ENCODE measurements around the gene SPRYD7. TPM values are rescaled to one million over a fixed set of nuclear protein-coding genes. Genes with fewer than 3 reads are reported as not detected.
"Not testable (repeated sequence)": the region's sequence is repeated elsewhere in the genome, so short reads cannot be mapped to it uniquely, and the experiment has no call there.

SPRYD7 gene
- total and polyA plus RNA-seq, 4 donors: 3.4 to 8.6 (median 7.1) TPM

GRCh38 chr13:49922301-49922700 is 13.8 kb downstream of the SPRYD7 start:
- no peak for ATAC-seq (ENCODE audit: low FRiP score)
- Histone ChIP-seq H3K4me1 (ENCODE audit: control insufficient read depth in 1 of 2, insufficient read depth in 2 of 2, low read length in 2 of 2) (no peaks in the 10 kb centered on the region), H3K36me3 (ENCODE audit: control insufficient read depth in 1 of 2, insufficient read depth in 2 of 2, low read length in 1 of 2) (peaks cover 3 to 4% of the 10 kb centered on the region in 2 donors), H3K9me3 (ENCODE audit: control insufficient read depth, low read length) (no peaks in the 10 kb centered on the region), H3K27ac (ENCODE audit: low read depth in 1 of 2, low read length in 2 of 2) (no peak overlapping the region), H3K4me3 (ENCODE audit: low read length in 2 of 2) (no peak overlapping the region), H3K27me3 (ENCODE audit: control insufficient read depth in 1 of 2, insufficient read depth in 2 of 2, low read length in 1 of 2) (no peaks in the 10 kb centered on the region)
- no peak for DNase-seq
- intact Hi-C loops (cut with DNase I): no loop called here

GRCh38 chr13:49920969-49921368 is 15.2 kb downstream of the SPRYD7 start:
- H3K27ac ChIP-seq (ENCODE audit: low read depth in 1 of 2, low read length in 2 of 2); H3K27me3 ChIP-seq (ENCODE audit: control insufficient read depth in 1 of 2, insufficient read depth in 2 of 2, low read length in 1 of 2); H3K9me3 ChIP-seq (ENCODE audit: control insufficient read depth, low read length); intact Hi-C loops (cut with DNase I); H3K4me3 ChIP-seq (ENCODE audit: low read length in 2 of 2); H3K36me3 ChIP-seq (ENCODE audit: control insufficient read depth in 1 of 2, insufficient read depth in 2 of 2, low read length in 1 of 2); H3K4me1 ChIP-seq (ENCODE audit: control insufficient read depth in 1 of 2, insufficient read depth in 2 of 2, low read length in 2 of 2); DNase-seq; ATAC-seq (ENCODE audit: low FRiP score): not testable (repeated sequence)
- 95% methylated on average over 4 of the region's 4 CpGs for WGBS, 2 donors

GRCh38 chr13:49918106-49918505 is 18.0 kb downstream of the SPRYD7 start:
- intact Hi-C loops (cut with DNase I); DNase-seq; ATAC-seq (ENCODE audit: low FRiP score); H3K27me3 ChIP-seq (ENCODE audit: control insufficient read depth in 1 of 2, insufficient read depth in 2 of 2, low read length in 1 of 2); H3K27ac ChIP-seq (ENCODE audit: low read depth in 1 of 2, low read length in 2 of 2); H3K4me1 ChIP-seq (ENCODE audit: control insufficient read depth in 1 of 2, insufficient read depth in 2 of 2, low read length in 2 of 2); H3K9me3 ChIP-seq (ENCODE audit: control insufficient read depth, low read length); H3K36me3 ChIP-seq (ENCODE audit: control insufficient read depth in 1 of 2, insufficient read depth in 2 of 2, low read length in 1 of 2); H3K4me3 ChIP-seq (ENCODE audit: low read length in 2 of 2): not testable (repeated sequence)
- WGBS, 2 donors: 95 to 96% methylated on average over 8 of the region's 8 CpGs

GRCh38 chr13:49914947-49915346 is 21.2 kb downstream of the SPRYD7 start:
- no peak for ATAC-seq (ENCODE audit: low FRiP score)
- no peaks in the 10 kb centered on the region for H3K9me3 ChIP-seq (ENCODE audit: control insufficient read depth, low read length)
- no peaks in the 10 kb centered on the region for H3K4me1 ChIP-seq (ENCODE audit: control insufficient read depth in 1 of 2, insufficient read depth in 2 of 2, low read length in 2 of 2)
- H3K27ac ChIP-seq (ENCODE audit: low read depth in 1 of 2, low read length in 2 of 2): no peak overlapping the region
- 90 to 94% methylated on average over 1 of the region's 1 CpG for WGBS, 2 donors
- no peak for DNase-seq
- no peak overlapping the region for H3K4me3 ChIP-seq (ENCODE audit: low read length in 2 of 2)
- H3K36me3 ChIP-seq (ENCODE audit: control insufficient read depth in 1 of 2, insufficient read depth in 2 of 2, low read length in 1 of 2): peaks cover 4 to 6% of the 10 kb centered on the region in 2 donors
- H3K27me3 ChIP-seq (ENCODE audit: control insufficient read depth in 1 of 2, insufficient read depth in 2 of 2, low read length in 1 of 2): no peaks in the 10 kb centered on the region
- intact Hi-C loops (cut with DNase I): no loop called here

- Histone ChIP-seq H3K27ac (ENCODE audit: low read depth in 1 of 2, low read length in 2 of 2) (no peak overlapping the region), H3K9me3 (ENCODE audit: control insufficient read depth, low read length) (no peaks in the 10 kb centered on the region), H3K36me3 (ENCODE audit: control insufficient read depth in 1 of 2, insufficient read depth in 2 of 2, low read length in 1 of 2) (peaks cover 0 to 1% of the 10 kb centered on the region in 2 donors), H3K27me3 (ENCODE audit: control insufficient read depth in 1 of 2, insufficient read depth in 2 of 2, low read length in 1 of 2) (no peaks in the 10 kb centered on the region), H3K4me1 (ENCODE audit: control insufficient read depth in 1 of 2, insufficient read depth in 2 of 2, low read length in 2 of 2) (no peaks in the 10 kb centered on the region), H3K4me3 (ENCODE audit: low read length in 2 of 2) (no peak overlapping the region)
- DNase-seq (no peak), ATAC-seq (ENCODE audit: low FRiP score) (no peak)
- intact Hi-C loops (cut with DNase I): no loop called here
- WGBS, 2 donors: 76 to 80% methylated on average over 5 of the region's 5 CpGs
Observed at GRCh38 chr13:49908637-49909036, 27.5 kb downstream of the SPRYD7 start.

GRCh38 chr13:49904729-49905456 is 31.2 kb downstream of the SPRYD7 start:
- WGBS, 2 donors: 90 to 92% methylated on average over 5 of the region's 5 CpGs
- H3K4me1 ChIP-seq (ENCODE audit: control insufficient read depth in 1 of 2, insufficient read depth in 2 of 2, low read length in 2 of 2): no peaks in the 10 kb centered on the region
- intact Hi-C loops (cut with DNase I): no loop called here
- DNase-seq (no peak), ATAC-seq (ENCODE audit: low FRiP score) (no peak)
- no peaks in the 10 kb centered on the region for H3K27me3 ChIP-seq (ENCODE audit: control insufficient read depth in 1 of 2, insufficient read depth in 2 of 2, low read length in 1 of 2)
- no peak overlapping the region for H3K27ac ChIP-seq (ENCODE audit: low read depth in 1 of 2, low read length in 2 of 2)
- no peaks in the 10 kb centered on the region for H3K9me3 ChIP-seq (ENCODE audit: control insufficient read depth, low read length)
- no peaks in the 10 kb centered on the region for H3K36me3 ChIP-seq (ENCODE audit: control insufficient read depth in 1 of 2, insufficient read depth in 2 of 2, low read length in 1 of 2)
- H3K4me3 ChIP-seq (ENCODE audit: low read length in 2 of 2): no peak overlapping the region

- 90 to 97% methylated on average over 8 of the region's 8 CpGs for WGBS, 2 donors
- H3K27me3 ChIP-seq (ENCODE audit: control insufficient read depth in 1 of 2, insufficient read depth in 2 of 2, low read length in 1 of 2): peaks cover 0 to 1% of the 10 kb centered on the region in 2 donors
- no peaks in the 10 kb centered on the region for H3K36me3 ChIP-seq (ENCODE audit: control insufficient read depth in 1 of 2, insufficient read depth in 2 of 2, low read length in 1 of 2)
- intact Hi-C loops (cut with DNase I): no loop called here
- H3K4me1 ChIP-seq (ENCODE audit: control insufficient read depth in 1 of 2, insufficient read depth in 2 of 2, low read length in 2 of 2): no peaks in the 10 kb centered on the region
- no peak overlapping the region for H3K4me3 ChIP-seq (ENCODE audit: low read length in 2 of 2)
- H3K27ac ChIP-seq (ENCODE audit: low read depth in 1 of 2, low read length in 2 of 2): no peak overlapping the region
- ATAC-seq (ENCODE audit: low FRiP score): no peak
- H3K9me3 ChIP-seq (ENCODE audit: control insufficient read depth, low read length): no peaks in the 10 kb centered on the region
- no peak for DNase-seq
Observed at GRCh38 chr13:49898792-49899191, 37.3 kb downstream of the SPRYD7 start.

- H3K4me3 ChIP-seq (ENCODE audit: low read length in 2 of 2): no peak overlapping the region
- DNase-seq: no peak
- H3K4me1 ChIP-seq (ENCODE audit: control insufficient read depth in 1 of 2, insufficient read depth in 2 of 2, low read length in 2 of 2): no peaks in the 10 kb centered on the region
- whole genome bisulfite sequencing, 2 donors: 83 to 88% methylated on average over 3 of the region's 3 CpGs
- no peak overlapping the region for H3K27ac ChIP-seq (ENCODE audit: low read depth in 1 of 2, low read length in 2 of 2)
- H3K9me3 ChIP-seq (ENCODE audit: control insufficient read depth, low read length): peaks cover 3% of the 10 kb centered on the region
- H3K27me3 ChIP-seq (ENCODE audit: control insufficient read depth in 1 of 2, insufficient read depth in 2 of 2, low read length in 1 of 2): peaks cover 0 to 1% of the 10 kb centered on the region in 2 donors
- H3K36me3 ChIP-seq (ENCODE audit: control insufficient read depth in 1 of 2, insufficient read depth in 2 of 2, low read length in 1 of 2): no peaks in the 10 kb centered on the region
- no peak for ATAC-seq (ENCODE audit: low FRiP score)
- intact Hi-C loops (cut with DNase I): no loop called here
Observed at GRCh38 chr13:49897713-49898112, 38.4 kb downstream of the SPRYD7 start.

GRCh38 chr13:49895826-49896225 is 40.3 kb downstream of the SPRYD7 start:
- intact Hi-C loops (cut with DNase I): no loop called here
- Histone ChIP-seq H3K27me3 (ENCODE audit: control insufficient read depth in 1 of 2, insufficient read depth in 2 of 2, low read length in 1 of 2) (peaks cover 0 to 1% of the 10 kb centered on the region in 2 donors), H3K4me1 (ENCODE audit: control insufficient read depth in 1 of 2, insufficient read depth in 2 of 2, low read length in 2 of 2) (no peaks in the 10 kb centered on the region), H3K36me3 (ENCODE audit: control insufficient read depth in 1 of 2, insufficient read depth in 2 of 2, low read length in 1 of 2) (no peaks in the 10 kb centered on the region), H3K9me3 (ENCODE audit: control insufficient read depth, low read length) (peaks cover 3% of the 10 kb centered on the region), H3K4me3 (ENCODE audit: low read length in 2 of 2) (no peak overlapping the region), H3K27ac (ENCODE audit: low read depth in 1 of 2, low read length in 2 of 2) (no peak overlapping the region)
- WGBS, 2 donors: 93 to 95% methylated on average over 4 of the region's 4 CpGs
- ATAC-seq (ENCODE audit: low FRiP score) (no peak), DNase-seq (no peak)
